ENCODE results near the gene MUS81.

DNA sequence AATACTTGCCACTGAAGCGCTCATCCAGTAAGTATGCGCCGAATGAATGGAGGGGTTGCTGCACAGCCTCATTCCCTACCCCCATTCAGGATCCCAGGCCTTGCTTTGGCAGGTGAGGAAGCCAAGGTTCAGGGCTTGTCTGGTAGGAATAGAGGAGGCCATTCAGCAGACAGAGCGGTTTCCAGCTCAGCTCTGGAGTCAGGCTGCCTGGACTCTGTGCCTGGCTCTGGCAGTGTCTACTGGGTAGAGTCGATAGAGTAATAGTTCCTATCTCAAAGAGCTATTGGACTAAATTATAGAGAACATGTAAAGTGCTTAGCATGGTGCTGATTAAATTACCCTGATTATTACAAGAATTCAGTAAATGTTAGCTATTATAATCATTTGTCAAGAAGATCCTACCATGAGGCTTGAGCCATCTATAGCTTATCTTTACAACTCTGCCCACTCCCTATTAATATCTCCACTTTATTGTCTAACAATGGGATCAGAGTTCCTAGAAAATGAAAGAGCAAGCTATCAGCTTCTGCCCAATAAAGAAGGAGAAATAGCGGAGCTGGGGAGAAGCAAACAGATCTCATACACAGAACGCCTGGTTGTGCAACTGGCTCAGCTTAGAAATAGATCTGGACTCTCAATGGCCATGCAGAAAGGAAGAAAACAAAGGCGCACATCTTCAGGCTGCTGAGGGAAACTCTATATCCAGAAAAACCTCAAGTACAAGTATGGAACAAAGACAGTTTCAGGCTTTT is 33.1 kb upstream of the MUS81 start:
- no peak for TF ChIP-seq POLR2A (IDR thresholded peaks at IDR 0.05; ENCODE audit: low read depth, low read length)
- TF ChIP-seq SP1 (IDR thresholded peaks at IDR 0.05; ENCODE audit: low read depth, low read length): no peak
- TF ChIP-seq ZNF274 (IDR thresholded peaks at IDR 0.05; ENCODE audit: insufficient read depth, insufficient read length): no peak
- TF ChIP-seq, protein P1, sequence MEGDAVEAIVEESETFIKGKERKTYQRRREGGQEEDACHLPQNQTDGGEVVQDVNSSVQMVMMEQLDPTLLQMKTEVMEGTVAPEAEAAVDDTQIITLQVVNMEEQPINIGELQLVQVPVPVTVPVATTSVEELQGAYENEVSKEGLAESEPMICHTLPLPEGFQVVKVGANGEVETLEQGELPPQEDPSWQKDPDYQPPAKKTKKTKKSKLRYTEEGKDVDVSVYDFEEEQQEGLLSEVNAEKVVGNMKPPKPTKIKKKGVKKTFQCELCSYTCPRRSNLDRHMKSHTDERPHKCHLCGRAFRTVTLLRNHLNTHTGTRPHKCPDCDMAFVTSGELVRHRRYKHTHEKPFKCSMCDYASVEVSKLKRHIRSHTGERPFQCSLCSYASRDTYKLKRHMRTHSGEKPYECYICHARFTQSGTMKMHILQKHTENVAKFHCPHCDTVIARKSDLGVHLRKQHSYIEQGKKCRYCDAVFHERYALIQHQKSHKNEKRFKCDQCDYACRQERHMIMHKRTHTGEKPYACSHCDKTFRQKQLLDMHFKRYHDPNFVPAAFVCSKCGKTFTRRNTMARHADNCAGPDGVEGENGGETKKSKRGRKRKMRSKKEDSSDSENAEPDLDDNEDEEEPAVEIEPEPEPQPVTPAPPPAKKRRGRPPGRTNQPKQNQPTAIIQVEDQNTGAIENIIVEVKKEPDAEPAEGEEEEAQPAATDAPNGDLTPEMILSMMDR (IDR thresholded peaks at IDR 0.05 in 2 of 3, conservative IDR thresholded peaks at IDR 0.05 in 1 of 3; ENCODE audit: control insufficient read depth in 2 of 3, extremely low read depth in 1 of 3, insufficient read depth in 1 of 3, low read depth in 3 of 3, low read length in 3 of 3): no peak
- TF ChIP-seq SUZ12 (IDR thresholded peaks at IDR 0.05; ENCODE audit: unreplicated experiment): no peak
- no peak for TF ChIP-seq BHLHE40 (IDR thresholded peaks at IDR 0.05; ENCODE audit: borderline replicate concordance in 1 of 2, low read depth in 2 of 2, low read length in 1 of 2)
- TF ChIP-seq ZNF207 (IDR thresholded peaks at IDR 0.05; ENCODE audit: borderline replicate concordance): no peak
- TF ChIP-seq SMARCA5 (IDR thresholded peaks at IDR 0.05): no peak
- TF ChIP-seq, protein P2, sequence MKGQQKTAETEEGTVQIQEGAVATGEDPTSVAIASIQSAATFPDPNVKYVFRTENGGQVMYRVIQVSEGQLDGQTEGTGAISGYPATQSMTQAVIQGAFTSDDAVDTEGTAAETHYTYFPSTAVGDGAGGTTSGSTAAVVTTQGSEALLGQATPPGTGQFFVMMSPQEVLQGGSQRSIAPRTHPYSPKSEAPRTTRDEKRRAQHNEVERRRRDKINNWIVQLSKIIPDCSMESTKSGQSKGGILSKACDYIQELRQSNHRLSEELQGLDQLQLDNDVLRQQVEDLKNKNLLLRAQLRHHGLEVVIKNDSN (IDR thresholded peaks at IDR 0.05; ENCODE audit: borderline replicate concordance, extremely low read length, insufficient read depth, low read depth, low read length): no peak
- TF ChIP-seq POLR2AphosphoS5 (IDR thresholded peaks at IDR 0.05; ENCODE audit: low read length): no peak
- TF ChIP-seq HDAC2 (IDR thresholded peaks at IDR 0.05): no peak
- no peak for TF ChIP-seq BRCA1 (IDR thresholded peaks at IDR 0.05; ENCODE audit: low read depth, low read length)
- no peak for TF ChIP-seq TAF1 (IDR thresholded peaks at IDR 0.05; ENCODE audit: borderline replicate concordance, low read depth, low read length)
- TF ChIP-seq, protein P3, sequence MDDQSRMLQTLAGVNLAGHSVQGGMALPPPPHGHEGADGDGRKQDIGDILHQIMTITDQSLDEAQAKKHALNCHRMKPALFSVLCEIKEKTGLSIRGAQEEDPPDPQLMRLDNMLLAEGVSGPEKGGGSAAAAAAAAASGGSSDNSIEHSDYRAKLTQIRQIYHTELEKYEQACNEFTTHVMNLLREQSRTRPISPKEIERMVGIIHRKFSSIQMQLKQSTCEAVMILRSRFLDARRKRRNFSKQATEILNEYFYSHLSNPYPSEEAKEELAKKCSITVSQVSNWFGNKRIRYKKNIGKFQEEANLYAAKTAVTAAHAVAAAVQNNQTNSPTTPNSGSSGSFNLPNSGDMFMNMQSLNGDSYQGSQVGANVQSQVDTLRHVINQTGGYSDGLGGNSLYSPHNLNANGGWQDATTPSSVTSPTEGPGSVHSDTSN (IDR thresholded peaks at IDR 0.05; ENCODE audit: insufficient replicate concordance, low read depth, low read length): no peak
